ENCODE results near the gene CRIP2.

Gene CRIP2

DNA sequence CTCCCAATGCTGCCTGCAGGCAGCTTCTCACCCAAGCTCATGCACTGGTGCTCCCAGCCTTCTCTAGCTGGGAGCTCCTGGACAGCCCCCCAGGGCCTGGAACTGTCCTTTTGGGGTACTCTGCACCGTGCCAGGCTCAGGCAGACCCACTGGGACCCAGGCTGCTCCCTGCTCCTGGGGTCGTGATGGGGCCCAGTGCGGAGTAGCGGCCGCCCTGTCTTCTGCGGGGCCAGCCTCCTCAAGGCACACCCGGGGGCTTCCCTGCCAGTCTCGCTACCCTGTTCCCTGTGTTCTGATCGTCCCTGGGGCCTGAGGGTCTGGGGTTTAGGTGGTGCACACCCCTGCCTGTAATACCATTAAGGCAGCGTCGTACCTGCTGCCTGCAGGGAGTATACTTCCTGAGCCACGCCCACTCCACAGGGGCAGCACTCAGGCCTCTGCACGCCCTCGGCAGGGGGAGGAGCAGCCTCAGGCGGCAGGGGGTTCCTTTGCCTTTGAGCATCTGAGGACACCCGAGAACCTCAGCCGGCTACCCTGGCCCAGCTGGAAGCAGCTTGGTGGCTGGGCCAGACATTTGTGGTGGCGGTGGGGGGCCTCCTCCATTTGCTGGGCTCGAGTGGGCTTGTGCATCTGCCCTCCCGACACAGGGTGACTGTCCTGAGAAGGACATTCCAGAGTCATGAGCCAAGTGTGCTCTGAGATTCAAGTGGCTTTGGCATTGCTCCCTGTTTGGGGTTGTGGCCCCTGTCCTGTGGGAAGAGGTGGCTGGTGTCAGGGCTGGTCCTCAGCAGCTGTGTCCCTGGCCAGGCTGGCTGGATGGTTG lies 9.2 kb upstream of the CRIP2 start:
- DNase-seq, result no peak

DNA sequence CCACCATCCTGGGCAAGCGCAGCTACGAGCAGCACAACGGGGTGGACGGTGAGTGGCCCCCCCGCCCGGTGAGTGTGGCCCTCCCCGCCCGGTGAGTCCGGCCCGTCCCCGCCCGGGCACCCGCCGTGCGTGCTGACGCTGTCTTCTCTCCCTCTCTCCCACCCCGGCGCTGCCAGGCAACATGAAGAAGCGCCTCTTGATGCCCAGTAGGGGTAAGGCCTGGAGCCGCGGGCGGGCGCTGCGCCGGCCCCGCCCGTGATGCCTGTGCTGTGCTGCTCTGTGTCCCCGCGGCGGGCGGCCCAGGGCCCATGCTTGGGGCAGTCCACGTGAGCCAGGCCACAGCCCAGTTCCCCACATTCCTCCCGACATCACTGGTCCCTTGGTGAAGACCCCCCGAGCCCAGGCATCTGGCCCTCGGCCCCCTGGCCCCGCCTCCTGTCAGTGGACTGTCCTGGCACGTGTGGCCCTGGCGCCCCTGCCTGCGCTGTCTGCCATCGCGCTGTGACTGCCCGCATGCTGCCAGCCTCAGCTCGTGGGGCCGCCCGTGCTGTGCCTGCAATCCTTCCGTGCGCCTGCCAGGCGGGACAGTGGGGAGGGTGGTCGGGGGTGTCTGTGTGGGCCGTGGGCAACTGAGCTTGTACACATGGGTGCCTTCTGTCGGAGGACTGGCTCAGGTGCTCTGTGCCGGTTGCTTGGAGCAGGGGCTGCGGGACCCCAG lies 7.9 kb upstream of the CRIP2 start:
- DNase-seq, result no peak

DNA sequence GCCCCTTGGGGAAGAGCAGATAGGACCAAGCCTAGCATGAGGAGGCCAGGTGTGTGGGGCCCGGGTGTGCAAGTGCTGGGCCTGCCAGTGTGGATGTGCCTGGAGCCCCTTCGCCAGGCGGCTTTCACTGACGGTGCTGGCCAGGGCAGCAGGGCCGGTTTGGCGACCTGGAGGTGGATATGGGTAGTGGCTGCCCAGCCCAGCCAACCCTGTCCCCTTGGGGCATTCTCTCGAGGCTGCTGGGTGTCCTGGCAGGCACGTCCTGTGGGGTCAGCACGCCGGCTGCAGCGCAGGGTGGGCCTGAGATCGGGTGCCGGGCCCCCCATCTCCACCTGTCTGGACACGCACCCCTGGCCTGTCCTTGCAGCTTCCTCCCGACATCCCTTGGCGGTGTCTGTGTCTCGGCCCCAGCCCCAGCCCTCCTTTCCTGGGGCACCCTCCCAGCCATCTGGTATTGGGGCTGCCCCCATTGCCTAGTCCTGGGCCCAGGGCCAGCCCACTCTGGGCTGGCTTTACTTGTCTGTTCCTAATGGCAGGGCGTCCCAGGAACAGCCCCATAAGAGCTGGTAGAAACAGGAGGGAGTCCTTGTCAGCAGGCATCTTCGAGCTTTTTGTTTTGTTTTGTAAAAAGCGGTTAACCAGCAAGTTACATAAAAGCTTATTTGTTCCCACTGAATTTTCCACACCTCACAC lies 7.2 kb upstream of the CRIP2 start:
- no peak for DNase-seq

DNA sequence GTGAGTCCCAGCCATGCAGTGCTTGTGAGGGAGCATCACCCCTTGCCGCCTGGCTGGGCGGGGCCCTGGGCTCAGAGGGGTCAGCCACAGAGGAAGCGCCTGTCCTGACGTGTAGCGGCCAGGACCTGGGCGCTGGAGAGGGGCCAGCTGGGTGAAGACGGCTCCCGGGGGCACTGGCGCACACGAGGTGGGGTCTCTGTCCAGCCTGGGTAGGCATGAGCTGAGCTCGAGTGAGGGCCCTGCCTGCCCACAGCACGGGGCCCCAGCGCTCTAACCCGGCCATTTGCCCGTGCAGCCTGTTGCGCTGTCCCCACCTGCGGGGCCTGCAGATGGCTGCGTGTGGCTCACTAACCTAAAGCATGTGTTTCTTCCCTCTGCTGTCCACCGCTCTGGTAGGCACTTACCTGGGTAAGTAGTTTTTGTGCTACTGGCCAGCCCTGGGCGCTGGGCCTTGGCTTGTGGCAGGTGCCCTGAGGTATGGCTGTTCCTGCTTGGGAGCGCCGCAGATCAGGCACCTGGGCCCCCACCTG lies 6.6 kb upstream of the CRIP2 start:
- no peak for DNase-seq

DNA sequence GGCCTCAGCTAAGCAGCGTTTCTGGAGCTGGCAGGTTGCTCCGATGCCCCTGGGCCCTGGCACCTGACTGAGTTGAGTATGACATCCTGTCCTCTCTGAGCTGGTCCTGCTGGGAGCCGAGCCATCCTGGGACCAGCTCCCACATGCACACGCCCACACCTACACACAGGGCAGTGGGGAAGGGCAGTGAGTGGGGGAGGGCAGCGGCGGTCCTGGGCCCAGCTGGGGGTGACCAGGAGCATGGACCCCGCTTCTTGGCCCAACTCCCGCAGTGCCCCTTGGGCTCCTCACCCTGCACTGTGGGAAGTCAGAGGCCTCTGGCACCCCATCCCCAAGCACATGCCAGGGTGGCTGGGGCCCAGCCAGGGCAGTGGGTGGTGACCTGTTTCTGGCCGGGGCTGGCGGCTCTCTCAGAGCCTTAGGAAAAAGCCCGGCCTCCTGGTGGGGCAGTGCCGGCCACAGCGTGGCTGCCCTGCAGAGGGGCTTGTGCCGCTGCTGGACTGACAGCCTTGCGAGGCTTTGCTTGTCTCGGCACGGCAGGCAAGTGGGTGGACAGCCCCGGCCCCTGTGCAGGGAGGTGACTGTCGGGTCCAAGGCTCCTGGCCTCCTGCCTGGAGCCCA lies 5.9 kb upstream of the CRIP2 start:
- DNase-seq, result no peak

DNA sequence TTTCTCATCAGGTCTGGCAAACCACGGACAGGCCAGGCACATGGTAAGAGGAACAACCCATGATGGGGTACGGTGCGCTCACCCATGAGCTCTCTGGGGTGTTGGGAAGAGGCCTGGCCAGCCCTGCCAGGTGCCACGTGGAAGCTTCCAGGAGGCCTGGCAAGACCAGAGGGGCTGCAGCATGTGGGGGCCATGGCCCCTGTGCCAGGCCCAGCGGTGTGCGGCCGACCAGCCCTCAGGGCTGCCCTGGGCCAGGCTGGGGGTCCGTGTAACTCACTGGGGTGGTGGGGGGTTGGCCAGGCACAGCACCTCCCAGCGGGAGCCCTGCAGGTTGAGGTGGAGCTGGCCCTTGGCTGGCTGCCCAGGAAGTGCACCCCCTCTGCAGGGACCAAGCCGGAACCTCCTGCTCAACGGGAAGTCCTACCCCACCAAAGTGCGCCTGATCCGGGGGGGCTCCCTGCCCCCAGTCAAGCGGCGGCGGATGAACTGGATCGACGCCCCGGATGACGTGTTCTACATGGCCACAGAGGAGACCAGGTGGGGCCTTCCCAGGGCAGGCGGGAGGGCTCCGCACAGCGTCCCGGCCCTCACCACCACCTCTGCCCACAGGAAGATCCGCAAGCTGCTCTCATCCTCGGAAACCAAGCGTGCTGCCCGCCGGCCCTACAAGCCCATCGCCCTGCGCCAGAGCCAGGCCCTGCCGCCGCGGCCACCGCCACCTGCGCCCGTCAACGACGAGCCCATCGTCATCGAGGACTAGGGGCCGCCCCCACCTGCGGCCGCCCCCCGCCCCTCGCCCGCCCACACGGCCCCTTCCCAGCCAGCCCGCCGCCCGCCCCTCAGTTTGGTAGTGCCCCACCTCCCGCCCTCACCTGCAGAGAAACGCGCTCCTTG lies 4.9 kb upstream of the CRIP2 start:
- no peak for DNase-seq

DNA sequence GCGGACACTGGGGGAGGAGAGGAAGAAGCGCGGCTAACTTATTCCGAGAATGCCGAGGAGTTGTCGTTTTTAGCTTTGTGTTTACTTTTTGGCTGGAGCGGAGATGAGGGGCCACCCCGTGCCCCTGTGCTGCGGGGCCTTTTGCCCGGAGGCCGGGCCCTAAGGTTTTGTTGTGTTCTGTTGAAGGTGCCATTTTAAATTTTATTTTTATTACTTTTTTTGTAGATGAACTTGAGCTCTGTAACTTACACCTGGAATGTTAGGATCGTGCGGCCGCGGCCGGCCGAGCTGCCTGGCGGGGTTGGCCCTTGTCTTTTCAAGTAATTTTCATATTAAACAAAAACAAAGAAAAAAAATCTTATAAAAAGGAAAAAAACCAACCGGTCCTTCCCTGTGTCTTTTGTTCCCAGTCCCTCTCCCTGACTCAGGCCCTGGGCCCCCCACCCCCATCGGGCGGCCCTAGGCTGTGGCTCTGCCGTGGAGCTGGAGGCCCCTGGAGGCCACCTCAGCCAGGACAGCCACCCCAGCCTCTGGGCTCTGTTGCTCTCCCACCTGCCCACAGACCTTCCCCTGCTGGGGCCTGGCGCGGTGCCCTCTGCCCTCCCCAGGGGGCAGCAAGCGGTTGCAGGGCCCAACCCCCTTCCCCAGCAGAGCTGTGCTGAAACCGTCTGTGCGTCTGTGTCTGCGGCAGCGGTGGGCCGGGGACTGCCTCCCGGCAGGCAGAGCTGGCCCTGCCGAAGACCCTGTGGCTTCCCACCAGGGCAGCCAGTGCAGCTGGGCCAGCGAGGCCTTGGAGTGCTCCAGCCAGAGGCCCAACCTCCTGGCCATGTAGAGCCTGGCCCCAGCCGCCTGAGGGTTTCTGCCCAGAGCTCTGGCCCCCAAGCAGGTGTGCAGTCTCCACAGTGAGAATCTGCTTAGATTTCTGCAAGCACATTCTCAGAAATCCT lies 4.0 kb upstream of the CRIP2 start:
- no peak for DNase-seq

DNA sequence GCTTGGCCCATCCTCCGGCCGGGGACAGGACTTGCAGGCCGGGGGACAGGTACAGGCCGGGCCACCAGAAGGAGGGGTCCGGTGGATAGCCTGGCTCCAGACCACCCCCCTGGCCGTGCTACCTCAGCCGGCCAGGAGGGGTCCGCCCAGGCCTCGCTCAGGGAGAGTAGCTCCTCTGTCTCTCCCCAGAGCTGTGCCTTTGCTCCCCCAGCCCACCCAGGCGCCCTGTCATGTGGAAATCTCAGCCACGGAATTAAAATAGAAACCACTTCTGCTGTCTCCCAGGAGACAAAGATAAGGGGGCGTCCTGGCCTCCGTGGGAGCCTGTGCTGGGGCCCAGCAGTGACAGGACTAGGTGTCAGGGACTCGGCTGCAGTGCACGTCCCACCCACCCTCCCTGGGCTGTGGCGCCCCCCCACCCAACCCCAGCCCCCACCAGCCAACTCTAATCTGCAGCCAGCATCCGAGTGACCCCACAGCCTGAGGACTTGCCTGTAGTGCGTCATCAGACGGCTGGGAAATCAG lies 3.3 kb upstream of the CRIP2 start:
- no peak for DNase-seq

DNA sequence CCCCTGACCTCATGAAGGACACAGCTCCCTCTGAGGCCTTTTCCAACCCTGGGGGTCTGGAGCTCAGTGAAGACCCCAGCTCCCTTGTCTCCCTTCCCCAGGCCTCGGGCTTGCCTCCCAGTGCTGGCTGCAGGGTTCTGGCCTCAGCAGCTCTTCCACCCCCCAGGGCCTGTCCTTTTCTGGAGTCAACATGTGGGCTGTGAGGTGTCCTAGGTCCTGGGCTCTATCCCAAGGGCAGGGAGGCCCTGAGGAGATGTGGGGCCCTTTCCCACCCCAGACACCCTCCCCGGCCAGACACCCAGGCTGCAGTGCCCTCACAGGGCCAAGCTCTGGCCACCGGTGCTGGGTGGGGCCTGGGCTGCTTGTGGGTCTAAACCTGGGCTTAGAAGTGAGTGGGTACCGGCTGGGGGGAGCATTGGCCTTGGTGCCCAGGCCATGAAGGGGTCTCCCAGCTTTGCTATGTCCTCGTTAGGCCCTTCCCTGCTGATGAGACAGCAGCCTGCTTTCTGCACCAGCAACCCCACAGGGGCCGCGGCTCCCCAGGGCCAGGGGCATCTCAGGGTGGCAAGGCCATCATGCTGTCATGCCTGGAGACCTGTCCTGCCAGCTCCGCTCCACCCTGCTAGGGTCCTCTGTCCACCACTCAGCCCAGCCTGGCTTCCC lies 2.7 kb upstream of the CRIP2 start:
- DNase-seq, result no peak

DNA sequence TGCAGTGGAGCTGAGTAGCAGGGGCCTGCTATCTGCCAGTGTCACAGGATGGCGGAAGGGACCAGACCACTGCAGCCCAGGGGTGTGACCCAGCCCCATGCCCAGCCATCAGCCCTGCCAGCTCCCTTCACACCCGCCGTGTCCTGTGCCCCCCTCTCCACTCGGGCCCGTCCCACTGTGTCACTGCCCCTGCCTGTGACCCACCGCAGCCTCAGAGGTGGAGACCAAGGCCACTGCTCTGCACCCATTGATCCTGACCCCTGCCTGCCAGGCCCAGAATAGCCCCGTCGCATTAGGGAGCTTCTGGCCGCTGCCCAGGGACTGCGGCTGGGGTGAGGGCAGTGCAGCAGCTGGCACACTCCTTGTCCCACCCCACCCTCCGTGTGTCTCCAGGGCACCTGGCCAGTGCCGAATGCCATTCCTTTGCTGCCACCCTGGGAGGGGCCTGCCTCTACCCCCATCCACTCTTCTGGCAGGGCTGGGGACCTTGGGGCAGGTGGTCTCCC lies 2.1 kb upstream of the CRIP2 start:
- DNase-seq, result no peak

DNA sequence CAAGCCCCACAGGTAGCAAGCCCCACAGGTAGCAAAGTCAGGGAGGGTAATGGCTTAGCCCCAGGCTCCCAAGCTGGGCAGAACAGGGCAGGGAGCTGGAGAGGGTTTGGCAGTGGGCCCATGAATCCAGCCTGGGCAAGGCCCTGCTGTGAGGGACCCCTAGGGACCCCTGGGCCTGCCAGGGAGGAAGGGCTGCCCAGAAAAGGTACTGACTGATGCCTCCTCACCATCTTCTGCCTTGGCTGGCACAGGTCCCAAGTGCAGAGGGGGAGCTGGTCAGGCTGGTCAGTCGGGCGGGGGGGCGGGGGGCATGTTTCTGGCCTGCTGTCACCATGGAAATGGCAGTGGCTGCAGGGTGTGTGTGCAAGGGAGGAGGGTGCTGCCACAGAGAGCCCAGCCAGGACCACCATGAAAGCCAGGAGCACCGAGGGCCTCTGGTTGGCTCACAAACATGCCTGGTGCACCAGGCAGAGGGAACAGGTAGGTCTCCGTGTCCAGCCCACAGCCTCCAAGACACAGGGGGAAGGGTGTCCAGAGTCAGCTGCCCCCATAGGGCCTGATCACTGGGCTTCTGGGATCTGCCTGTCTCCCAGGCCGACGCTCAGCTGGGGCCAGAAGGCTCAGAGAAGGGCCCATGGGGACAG lies 1.5 kb upstream of the CRIP2 start:
- DNase-seq, result no peak

DNA sequence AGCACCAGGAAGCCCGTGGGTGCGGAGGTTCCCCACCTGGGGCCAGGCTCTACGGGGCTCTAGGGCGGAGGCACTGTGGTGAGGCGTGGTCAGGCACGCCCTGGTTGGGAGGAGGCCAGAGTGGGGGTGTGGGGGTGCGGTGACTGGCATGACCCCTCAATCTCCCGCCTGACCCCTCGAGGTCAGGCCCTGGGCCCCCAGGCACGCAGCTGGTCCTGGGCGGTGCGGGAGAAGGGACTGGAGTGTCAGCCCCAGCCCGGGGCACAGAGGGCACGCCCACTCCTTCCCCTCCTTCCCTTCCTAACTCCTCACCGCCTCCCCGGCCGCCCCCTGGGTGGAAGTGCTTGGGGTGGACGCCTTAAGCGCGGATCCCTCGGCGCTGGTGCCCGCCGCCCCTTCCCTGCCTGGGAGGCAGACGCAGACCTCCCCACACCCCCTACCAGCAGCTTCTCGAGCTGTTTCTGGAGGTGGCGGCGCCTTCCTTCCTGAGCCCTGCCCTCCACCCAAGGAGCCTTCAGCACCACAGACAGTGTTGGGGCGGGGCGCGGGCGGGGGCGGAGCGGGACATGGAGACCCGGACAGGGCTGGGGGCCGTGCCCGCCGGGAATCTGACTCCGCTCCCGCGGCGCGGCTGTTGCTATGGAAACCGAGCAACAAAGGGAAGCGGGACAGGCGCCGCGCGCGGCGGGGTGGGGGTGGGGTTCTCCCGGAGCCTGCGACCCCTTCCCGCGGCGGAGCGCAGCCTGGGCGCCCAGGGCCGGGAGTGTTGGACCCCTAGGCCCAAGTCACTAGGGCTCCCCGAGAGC lies 741 bp upstream of the CRIP2 start:
- DNase-seq, result no peak

DNA sequence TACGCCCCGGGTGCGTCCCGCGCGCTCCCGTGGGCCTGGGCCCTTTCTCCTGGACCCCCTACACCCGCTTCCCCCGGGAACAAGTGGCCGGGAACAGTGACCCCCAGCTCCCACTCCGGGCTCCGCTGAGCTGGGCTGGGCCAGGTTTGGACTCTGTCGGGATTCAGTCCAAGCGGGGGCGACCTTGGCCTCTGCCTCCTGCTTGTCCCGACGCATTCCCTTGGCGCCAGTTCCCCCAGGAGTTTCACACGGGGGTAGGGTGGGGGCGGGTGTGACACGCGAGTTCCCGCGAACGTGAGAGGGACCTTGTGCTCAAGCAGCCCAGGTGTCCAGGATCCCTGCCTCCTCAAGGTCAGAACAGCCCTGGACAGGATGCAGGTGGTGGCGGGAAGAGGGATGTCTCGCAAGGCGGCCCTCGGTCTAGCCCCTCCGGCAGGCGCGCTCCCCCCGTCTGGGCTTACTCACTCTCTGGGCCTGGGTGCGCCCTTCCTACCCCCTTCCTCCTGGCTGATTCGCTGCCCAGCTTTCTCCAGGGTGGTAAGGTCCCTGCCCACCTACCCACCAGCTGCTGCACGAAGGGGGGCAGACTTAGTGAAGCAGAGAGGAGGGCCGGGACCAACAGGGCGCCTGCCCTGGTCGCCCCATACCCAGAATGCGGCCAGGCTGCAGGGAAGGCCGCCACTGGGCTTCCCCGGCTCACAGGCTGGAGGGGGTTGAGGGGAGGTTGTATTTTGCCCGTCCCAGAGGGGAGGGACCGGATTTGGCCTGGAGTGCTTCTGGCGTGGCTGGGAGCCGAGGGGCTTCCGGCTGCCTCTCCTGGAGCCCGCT lies 862 bp downstream of the CRIP2 start:
- DNase-seq, result no peak

DNA sequence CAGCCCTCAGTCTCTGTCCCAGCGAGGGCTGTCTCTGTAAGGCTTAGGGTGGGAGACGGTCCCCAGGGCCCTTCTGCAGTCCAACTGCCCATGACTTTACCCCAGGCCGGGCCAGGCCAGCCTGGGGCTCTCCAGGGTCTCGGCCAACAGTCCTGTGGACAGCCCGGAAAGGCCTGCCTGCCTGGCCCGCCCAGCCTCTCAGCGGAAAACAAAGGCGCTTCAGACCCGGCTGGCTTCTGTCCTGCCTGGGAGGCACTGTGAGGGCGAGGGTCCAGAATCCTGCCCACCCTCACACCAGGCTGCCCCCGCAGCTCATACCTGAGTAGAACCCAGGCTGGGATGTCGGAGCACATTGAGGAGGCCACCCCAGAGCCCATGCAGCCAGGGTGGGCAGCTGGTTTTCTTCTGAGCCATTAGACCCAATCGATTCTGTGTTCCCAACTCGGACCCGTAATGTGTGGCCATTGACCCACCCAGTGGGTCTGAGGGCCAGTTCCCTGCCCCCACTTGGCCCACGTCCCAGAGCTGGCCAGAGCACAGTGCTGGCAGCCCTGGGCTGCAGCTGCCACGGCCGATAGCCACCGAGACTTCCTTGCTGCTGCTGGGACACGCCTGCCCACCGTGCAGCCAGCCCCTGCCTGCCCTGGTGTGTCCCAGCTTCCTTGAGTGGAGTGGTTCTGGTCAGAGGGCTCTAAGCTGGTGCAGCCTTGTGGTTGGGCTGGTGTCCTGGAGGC lies 1.6 kb downstream of the CRIP2 start:
- no peak for DNase-seq

DNA sequence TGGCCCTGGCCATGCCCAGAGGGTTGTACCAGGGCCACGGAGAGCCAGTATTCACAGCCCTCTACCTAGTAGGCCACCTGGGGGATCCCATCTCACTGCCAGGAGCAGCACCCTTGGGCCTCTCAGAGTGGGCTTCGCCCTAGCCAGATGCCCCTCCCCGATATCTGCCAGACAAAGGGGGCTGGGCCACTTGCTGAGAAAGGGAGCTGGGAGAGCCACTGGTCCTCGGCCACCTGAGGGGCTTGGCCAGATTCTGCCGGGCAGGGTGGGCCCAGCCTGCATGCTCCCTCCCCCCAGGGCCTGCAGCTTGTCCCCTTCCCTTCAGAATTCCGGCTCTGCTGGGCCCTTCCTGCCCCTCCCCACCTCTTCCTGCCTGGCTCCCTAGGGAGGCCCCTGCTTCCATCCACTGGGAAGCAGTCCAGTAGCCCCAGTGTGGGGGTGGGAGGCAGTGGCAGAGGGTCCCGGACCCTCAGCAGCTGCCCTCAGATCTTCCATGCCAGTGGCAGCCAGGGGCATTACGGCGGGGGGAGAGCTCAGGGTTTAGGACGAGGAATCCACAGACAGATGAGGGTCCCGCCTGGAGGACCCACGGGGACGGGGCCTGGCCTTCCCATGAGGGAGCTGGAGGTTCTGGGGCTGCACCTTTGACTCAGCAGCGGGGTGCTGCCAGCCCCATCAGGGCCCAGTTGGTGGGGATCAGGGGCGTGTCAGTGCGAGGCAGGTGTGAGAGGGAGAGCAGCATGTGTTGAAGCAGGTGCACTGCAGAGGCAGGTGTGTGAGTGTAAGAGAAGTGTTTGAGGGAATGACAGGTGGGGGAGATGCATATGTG lies 2.4 kb downstream of the CRIP2 start:
- DNase-seq, result no peak
